A549 treated with AZD2906 at 1 μM for 4 hours (cell line): ENCODE results near the gene DHX40. TPM values are rescaled to one million over a fixed set of nuclear protein-coding genes. Genes with fewer than 3 reads are reported as not detected.

Experiments
- total RNA-seq: library from RNA; stranded (reverse); fragments of 200-300 nt; extraction: Qiagen RNA extraction; gene quantifications from 5 replicates; pipeline ENCODE4 v1.2.3, GENCODE V29; 2022

The DHX40 gene, protein sequence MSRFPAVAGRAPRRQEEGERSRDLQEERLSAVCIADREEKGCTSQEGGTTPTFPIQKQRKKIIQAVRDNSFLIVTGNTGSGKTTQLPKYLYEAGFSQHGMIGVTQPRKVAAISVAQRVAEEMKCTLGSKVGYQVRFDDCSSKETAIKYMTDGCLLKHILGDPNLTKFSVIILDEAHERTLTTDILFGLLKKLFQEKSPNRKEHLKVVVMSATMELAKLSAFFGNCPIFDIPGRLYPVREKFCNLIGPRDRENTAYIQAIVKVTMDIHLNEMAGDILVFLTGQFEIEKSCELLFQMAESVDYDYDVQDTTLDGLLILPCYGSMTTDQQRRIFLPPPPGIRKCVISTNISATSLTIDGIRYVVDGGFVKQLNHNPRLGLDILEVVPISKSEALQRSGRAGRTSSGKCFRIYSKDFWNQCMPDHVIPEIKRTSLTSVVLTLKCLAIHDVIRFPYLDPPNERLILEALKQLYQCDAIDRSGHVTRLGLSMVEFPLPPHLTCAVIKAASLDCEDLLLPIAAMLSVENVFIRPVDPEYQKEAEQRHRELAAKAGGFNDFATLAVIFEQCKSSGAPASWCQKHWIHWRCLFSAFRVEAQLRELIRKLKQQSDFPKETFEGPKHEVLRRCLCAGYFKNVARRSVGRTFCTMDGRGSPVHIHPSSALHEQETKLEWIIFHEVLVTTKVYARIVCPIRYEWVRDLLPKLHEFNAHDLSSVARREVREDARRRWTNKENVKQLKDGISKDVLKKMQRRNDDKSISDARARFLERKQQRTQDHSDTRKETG
- 31.6 to 46.4 TPM (median 36.2 TPM) in 5 replicates for total RNA-seq

DNA sequence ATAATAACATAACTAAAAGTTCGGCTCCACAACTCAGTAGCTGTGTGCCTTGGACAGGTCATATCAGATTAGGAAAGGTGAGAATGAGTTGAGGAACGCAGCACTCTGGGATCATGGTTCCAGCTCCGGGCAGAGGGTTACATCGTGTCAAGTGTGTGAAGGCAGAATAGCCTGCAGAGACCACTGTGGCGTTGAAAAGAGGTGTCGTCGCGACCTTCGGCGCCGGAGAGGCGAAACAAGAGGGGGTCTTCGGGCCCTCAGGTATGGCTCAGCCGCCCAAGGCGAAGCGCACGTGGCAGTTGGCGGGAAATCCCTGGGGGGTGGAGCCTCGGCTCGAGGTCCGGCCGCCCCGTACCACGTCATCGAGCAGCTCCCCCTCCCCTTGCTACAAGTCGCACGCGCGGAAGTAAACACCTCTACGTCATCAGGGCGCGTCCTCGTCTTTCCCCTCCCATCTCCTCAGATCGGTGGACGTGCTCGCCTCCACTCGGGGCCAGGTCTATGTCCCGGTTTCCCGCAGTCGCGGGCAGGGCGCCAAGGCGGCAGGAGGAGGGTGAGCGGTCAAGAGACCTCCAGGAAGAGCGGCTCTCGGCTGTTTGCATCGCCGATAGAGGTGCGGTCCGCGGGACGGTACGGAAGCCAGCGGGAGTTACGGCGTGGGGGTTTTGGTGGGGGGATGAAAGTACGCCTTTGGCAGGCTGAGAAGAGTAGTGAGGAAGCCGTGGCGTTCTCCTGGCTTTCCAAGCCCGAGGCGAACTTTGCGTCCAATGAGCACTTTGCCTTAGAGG, at the start of gene DHX40:
Gene DHX40 (plus strand): TSS at position 440 of the 788 bp plus-strand sequence. CDS start 62 bp downstream, at position 502.

DNA sequence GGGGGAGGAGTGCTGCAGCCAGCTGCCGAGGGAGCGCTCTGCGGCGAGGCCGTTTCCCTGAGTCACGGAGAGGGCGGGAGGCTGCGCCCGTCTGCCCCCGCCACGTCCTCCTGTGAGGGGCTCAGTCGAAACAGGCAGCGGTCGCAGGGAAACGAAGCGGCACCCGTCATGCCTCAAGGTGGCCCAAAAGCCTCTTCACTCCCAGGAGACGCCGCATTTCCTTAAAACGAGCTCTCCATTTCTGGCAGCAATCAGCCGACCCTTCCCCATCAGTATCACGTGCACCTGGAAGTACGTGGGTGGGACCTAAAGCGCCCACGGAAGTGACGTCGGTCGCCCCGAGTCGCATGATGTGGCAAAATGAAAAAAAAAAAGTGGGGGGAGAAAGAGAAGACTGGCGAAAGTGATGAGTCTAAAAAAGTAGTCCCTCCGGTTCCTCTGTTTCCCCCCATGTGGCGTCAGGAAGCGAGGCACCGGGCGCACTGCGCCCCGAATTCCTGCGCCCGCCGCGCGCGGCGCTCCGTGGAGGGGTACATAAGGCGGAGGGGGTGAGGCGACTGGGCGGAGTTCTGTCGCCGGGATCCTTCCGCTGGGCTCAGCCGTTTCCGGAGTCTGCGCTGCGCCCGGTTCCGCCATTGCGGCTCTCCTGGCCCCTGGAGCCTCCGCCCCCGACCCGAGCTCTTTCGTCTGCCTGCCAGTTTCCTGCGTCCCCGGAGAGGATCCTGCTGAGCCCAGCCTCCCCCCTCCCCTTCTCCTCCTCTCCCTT, 54.1 kb downstream of the DHX40 start, which contains the start of gene CLTC:
Gene CLTC (plus strand): TSS at position 598 of the 766 bp plus-strand sequence. CDS start 237 bp downstream, outside the sequence.

Other genes starting within 250 kb of the DHX40 start
- gene YPEL2, start 234.0 kb upstream of the DHX40 start, total RNA-seq = 1.5 to 2.8 TPM (median 2.6 TPM) in 5 replicates
- gene CLTC, start 54.3 kb downstream of the DHX40 start, total RNA-seq = 163 to 223 TPM (median 170 TPM) in 5 replicates
- gene PTRH2, start 141.8 kb downstream of the DHX40 start, total RNA-seq = 97.9 to 116 TPM (median 101 TPM) in 5 replicates
- gene VMP1, start 142.0 kb downstream of the DHX40 start, total RNA-seq = 123 to 222 TPM (median 141 TPM) in 5 replicates